OCI-M1 (cell line): Measurements from ENCODE around the gene MSS51.
A peak's percentile ranks its signal among the peaks of the same experiment; 100 is the strongest.
"Not testable (repeated sequence)": the region's sequence is repeated elsewhere in the genome, so short reads cannot be mapped to it uniquely, and the experiment has no call there.

Source experiments
- DNase-seq: peaks from one replicate; lab custom pipeline; 2025; lab: John Stamatoyannopoulos, UW

The MSS51 gene

DNA sequence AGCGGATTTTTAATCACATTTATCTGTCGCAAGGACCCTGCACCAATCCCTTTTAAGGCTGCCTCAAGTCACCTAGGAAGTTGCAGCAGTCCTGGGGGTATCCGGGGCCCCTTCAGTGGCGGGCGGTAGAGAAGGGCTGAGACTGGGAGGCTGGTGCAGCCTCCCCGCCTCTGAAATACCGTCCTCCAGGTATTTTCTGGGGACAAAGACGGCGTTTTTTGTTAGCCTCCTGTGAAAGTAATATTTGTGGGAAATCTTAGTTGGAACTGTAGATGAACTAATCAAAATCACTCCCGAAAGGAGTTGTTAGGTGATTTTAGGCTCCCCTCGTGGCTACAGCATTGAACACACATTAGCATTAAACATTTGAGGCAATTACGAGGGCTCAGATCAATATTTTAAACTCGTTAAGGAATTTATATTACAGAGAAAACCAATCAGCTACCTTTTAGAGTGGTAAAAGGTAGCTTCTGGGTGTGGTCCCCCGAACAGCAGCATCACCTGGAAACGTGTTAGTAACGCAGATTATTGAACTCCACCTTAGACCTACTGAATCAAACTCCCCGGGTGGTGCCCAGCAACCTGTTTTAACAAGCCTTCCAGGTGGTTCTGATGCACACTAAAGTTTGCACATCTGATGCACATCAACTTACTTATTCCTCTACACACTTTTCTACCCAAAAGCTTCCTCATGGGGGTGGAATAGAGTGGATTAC, 19.0 kb downstream of the MSS51 start:
- no peak for DNase-seq

DNA sequence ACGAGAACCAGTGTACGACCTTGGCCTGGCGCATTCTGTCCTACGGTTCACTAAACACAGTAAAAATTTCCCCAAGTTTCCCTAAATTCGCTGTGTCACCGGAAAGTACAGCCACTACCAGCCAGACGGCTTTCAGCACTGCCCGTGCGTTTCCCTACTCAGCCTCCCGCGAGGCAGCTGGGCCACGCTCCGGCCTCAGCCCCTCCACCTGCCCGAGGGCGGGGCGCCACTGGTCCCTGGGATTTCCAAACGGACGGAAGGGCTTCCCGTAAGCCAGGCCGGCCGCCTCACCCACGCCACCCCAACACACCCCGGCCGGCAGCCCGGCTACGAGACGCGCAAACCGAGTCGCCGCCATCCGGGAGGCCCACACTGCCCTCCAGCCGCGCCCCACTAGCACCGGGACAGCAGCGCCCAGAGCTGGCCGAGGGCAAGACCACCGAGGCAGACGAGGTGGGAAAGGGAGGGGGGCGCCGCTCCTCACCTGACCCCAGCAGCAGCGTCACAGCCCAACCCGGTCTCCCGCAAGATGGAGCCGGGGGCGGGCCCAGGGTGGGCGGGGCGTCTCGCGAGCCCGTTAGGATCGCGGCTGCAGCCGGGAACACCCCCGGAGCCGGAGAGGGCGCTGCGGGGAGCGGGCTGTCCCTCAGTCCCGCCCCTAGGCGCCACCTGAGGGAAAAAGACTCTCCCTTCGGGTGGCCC, 19.7 kb downstream of the MSS51 start, which contains the start of gene ANXA7:
TSS of gene ANXA7 (minus strand) at position 531 of the 702 bp plus-strand sequence. CDS start 13,202 bp downstream, outside the sequence.
- DNase-seq = peak; percentile 96

DNA sequence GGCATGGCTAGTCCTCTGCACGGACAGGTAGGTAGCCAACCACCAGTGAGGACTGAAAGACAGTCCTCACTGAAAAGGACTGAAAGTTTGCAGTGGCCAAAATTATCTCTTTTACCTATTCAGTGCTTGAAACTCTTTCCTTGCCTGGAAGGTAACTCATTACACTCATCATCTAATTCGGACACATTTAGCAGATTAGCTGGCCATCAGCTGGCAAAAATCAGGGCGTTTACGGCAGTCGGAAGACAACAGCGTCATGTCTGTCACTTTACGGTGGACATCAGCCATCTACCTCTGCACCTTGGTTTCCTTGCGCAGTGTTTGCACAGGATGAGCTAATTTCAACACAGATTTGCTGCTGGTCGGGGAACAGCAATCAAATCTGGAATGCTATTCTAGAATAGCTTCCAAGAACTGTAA, 20.2 kb downstream of the MSS51 start:
- no peak for DNase-seq

DNA sequence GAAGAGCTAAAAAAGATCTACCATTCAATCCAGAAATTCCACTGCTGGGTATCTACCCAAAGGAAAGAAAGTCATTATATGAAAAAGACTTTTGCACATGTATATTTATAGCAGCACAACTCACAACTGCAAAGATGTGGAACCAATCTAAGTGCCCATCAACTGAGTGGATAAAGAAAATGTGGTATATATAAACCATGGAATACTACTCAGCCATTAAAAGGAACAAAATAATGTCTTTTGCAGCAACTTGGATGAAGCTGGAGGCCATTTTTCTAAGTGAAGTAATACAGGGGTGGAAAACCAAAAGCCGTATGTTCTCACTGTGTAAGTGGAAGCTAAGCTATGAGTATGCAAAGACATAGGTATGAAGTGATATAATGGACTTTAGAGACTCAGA, 22.5 kb downstream of the MSS51 start:
- DNase-seq = no peak

DNA sequence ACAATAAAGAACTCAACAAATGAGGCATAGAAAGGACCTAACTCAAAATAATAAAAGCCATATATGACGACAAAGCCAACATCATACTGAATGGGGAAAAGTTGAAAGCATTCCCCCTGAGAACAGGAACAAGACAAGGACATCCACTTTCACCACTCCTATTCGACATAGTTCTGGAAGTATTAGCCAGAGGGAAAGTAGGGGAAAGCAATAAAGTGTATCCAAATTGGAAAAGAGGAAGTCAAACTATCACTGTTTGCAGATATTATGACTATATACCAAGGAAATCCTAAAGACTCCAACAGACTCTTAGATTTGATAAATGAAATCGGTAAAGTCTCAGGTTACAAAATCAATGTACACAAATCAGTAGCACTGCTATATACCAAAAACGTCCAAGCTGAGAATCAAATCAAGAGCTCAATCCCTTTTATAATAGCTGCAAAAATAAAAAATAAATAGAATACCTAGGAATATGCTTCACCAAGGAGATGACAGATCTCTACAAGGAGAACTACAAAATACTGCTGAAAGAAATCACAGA, 24.3 kb downstream of the MSS51 start:
- peak; percentile 47 for DNase-seq

DNA sequence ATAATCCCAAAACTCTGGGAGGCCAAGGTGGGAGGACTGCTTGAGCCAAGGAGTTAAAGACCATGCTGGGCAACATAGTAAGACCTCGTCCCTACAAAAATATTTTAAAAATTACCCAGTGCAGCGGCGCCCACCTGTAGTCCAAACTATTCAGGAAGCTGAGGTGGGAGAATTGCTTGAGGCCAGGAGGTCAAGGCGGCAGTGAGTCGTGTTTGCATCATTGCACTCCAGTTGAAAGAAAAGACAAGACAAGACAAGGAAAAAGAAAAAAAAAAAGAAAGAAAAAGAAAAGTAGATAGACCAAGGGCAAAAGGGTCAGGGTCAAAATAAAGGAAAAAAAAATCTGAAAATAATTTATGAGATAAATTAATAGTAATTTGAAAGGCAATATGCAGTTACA, 25.3 kb downstream of the MSS51 start:
- DNase-seq = no peak

DNA sequence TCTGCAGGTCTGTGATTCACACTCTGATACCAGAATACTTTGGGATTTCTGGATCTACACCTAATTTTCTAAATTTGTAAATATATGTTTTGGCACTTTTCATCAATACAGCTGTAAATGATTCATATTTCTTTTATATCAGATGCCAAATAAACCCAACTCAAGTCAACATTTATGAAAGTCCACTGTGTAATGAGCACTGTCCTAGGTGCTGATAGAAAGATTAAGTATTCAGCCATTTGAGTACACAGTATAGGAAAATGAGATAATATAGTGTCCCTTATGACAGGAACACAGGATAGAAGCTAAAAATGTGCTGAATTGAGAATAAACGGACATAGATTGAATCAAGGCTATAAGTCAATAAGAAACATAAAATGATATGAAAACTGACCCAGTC, 25.9 kb downstream of the MSS51 start:
- no peak for DNase-seq

DNA sequence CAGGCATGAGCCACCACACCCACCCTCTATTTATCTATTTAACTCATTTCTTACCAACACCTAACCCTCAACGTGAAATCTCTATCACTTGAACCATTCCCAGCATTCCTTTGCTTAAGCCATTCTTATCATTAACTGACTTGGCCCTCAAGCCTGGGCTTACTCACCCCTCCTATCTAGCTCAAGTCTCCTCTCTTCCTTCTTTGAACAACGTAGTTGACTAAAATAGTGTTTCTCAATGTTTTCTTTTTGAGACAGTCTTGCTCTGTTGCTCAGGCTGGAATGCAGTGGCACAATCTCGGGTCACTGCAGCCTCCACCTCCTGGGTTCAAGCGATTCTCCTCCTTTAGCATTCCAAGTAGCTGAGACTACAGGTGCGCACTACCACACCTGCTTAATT, 26.5 kb downstream of the MSS51 start:
- DNase-seq = no peak

DNA sequence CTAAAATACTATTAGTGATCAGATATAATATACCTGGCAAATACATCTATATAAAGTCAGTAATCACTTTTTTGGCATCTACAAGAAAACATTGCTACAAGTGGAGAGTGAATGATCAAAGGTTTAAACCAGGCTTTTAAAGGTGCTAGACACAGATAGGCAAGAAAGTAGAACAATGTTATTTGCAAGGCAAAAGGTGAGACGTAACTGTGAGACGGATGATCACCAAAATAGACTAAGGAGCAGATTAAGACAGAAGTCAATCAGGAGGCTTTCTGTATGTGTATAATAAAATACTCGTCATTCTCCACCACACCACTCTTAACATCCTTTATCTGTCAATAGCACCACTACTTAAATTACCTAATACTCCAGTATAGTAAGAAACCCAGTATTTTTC, 27.8 kb downstream of the MSS51 start:
- no peak for DNase-seq

DNA sequence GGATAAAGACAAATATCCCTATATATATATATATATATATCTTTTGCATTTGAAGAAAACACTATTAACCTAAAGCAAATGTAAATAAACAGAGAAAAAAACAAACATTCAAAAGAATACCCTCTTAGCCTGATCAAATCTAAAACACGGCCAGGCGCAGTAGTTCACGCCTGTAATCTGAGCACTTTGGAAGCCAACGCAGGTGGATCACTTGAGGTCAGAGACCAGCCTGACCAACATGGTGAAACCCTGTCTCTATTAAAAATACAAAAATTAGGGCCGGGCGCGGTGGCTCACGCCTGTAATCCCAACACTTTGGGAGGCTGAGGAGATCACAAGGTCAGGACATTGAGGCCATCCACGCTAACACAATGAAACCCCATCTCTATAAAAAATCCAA, 28.7 kb downstream of the MSS51 start:
- DNase-seq = no peak

DNA sequence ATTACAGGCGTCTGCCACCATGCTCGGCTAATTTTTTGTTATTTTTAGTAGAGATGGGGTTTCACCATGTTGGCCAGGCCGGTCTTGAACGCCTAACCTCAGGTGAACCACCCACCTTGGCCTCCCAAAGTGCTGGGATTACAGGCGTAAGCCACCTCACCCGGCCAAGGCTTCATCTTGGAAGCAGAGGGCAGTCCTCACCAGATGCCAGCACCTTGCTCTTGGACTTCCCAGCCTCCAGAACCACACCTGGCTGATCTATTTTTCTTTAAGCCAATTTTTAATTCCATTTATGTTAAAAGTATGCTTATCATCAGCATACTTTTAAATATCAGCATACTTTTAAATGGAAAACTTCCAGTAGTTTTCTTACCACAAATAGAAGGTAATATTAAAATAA, 31.7 kb downstream of the MSS51 start:
- no peak for DNase-seq

DNA sequence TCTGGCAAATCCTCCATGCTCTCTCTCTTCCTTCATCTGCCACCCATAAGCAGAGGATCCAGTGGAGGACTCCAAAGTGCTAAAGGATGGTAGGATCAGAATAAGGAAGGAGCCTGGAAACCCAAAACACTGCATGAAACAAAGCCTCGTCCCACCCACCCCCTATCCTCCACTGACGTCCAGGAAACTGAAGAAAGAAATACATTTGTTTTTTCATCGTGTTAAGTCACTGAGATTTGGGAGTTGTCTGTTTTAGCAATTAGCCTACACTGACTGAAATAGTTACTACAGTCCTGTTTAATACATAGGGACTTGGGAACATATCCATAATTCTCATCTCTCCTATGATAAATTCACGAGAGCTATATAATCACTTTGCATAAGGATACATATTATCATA, 34.3 kb downstream of the MSS51 start:
- no peak for DNase-seq

DNA sequence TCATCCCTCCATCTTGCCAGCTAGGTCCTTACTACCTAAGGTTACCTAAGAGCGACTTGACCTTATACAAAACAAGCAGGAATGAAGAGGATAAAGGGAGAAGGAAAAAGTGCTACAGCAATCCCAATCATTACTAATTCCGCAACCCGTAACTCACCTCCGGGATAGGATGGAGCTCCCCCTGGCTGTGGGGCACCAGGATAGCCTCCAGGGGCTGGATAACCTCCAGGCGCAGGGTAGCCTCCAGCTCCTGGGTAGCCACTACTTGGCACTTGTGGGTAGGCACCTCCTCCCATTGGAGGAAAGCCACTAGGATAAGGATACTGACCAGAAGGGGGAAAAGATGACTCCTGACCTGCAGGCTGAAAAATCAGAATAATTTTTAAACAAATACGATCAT, 35.3 kb downstream of the MSS51 start:
- DNase-seq = no peak

DNA sequence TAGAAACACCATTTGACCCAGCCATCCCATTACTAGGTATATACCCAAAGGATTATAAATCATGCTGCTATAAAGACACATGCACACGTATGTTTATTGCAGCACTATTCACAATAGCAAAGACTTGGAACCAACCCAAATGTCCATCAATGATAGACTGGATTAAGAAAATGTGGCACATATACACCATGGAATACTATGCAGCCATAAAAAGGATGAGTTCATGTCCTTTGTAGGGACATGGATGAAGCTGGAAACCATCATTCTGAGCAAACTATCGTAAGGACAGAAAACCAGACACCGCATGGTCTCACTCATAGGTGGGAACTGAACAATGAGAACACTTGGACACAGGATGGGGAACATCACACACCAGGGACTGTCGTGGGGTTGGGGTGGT, 39.0 kb downstream of the MSS51 start:
- not testable (repeated sequence) for DNase-seq

DNA sequence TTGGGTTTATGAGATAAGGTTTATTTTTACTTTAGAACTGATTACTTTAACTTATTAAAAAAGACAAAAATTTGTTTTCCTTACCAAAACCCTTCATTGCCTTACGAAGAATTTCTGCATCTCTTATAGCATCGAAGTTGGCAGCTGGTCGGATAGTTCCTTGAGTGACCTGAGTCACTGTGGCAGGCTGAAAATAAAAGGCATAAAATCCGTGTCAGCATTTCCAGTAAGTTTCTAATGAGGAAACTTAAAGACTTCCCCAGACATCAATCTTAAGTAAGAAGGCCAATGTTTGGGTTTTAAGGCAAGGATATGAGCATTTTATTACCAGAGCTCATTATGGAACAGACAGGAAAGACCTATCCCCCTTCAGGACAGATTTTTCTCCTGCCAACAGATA, 45.1 kb downstream of the MSS51 start:
- no peak for DNase-seq

DNA sequence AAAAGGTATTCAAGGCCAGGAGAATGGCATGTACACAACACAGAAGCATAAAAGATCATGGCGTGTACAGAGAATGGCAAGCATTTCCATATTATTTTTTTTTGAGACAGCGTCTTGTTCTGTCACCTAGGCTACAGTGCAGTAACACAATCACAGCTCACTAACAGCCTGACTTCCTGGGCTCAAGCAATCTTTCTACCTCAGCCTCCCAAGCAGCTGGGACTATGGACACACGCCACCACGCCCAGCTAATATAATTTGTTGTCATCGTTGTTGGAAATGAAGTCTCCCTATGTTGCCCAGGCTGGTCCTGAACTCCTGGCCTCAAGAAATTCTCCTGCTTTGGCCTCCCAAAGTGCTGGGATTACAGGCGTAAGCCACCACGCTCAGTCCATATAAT, 46.8 kb downstream of the MSS51 start:
- DNase-seq = no peak

DNA sequence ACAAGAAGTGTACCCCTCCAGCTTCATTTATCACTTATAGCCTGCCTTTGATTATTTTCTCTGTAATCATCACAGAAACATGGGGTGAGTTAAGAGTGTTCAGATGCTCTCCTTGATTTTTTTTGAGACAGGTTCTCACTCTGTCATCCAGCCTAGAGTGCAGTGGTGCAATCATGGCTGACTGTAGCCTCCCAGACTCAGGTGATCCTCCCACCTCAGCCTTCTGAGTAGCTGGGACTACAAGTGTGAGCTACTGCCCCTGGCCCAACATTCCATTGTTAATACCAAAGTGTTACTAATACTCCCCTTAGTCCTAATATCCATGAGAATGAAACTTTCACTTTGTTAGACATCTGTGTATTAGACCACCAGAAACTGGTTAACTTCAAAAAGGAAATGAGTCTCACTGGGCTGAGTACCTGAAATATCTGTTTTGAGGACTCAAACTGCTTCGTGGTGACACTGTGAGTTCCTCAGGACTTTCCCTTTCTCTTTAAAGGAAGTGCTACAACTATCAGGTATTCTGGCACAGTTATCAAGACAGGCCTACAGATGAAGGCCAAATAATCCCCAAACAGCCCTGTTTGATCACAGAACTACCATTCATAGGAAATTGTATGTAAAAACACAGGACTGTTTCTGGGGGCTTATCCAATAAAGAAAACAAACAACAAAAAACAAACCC, 54.2 kb downstream of the MSS51 start:
- no peak for DNase-seq

DNA sequence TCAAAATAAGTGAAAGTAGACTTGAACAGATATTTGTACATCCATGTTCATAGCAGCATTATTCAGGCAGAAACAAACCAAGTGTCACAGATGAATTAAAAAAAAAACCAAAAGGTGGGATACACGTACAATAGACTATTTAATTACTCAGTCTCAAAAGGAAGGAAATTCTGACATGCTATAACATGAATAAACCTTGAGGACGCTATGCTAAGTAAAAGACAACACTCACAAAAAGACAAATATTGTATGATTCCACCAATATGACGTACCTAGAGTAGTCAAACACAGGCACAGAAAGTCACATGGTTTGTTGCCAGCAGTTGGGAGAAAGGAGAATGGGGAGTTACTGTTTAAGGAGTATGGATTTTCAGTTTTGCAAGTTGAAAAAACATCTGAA, 56.7 kb downstream of the MSS51 start:
- no peak for DNase-seq
